Neural cell (in vitro differentiated cells): ENCODE measurements around the gene SLC16A8. TPM values are rescaled to one million over a fixed set of nuclear protein-coding genes. Genes with fewer than 3 reads are reported as not detected.

Source experiments
- H2AFZ ChIP-seq: fragments of 200-600, 300-800 bp; sonication (generic), shearing (Covaris generic); 2 replicates; pipeline ENCODE4 v1.6.0; 2014; ENCODE audit warnings: low read depth, mild to moderate bottlenecking, antibody characterized with exemption, low read length, moderate library complexity
- H3F3A ChIP-seq: fragments of 200-600 bp; shearing (Covaris generic); 2 replicates; pipeline ENCODE4 v1.6.1; 2016; ENCODE audit warnings: mild to moderate bottlenecking, moderate library complexity, mixed read lengths, antibody characterized with exemption, low read length; ENCODE audit not compliant: insufficient read depth, poor library complexity, severe bottlenecking
- H3K27ac ChIP-seq: fragments of 200-600, 300-800 bp; sonication (generic), shearing (Covaris generic); 2 replicates; pipeline ENCODE4 v1.5.1; 2014; ENCODE audit warnings: mild to moderate bottlenecking, low read length, moderate library complexity
- H3K27me3 ChIP-seq: fragments of 300-800, 200-600 bp; sonication (generic), shearing (Covaris generic); 2 replicates; pipeline ENCODE4 v1.6.0; 2014; ENCODE audit warnings: mild to moderate bottlenecking, low read depth, low read length, moderate library complexity; ENCODE audit not compliant: insufficient read depth
- H3K36me3 ChIP-seq: fragments of 300-800, 200-600 bp; sonication (generic), shearing (Covaris generic); 2 replicates; pipeline ENCODE4 v1.5.1; 2014; ENCODE audit warnings: mild to moderate bottlenecking, antibody characterized with exemption, low read length, moderate library complexity; ENCODE audit not compliant: insufficient read depth
- H3K4me2 ChIP-seq: fragments of 300-800, 200-600 bp; sonication (generic), shearing (Covaris generic); 2 replicates; pipeline ENCODE4 v1.6.0; 2014; ENCODE audit warnings: mild to moderate bottlenecking, low read length
- H3K4me3 ChIP-seq: fragments of 300-800, 200-600 bp; sonication (generic), shearing (Covaris generic); 2 replicates; pipeline ENCODE4 v1.5.1; 2014; ENCODE audit warnings: mild to moderate bottlenecking, low read length, moderate library complexity
- H3K79me2 ChIP-seq: fragments of 200-600 bp; shearing (Covaris generic); replicated peaks from 2 replicates; pipeline ENCODE4 v1.6.0; 2014; ENCODE audit warnings: mild to moderate bottlenecking, low read length, moderate library complexity; ENCODE audit not compliant: insufficient read depth
- H3K9ac ChIP-seq: fragments of 300-800, 200-600 bp; sonication (generic), shearing (Covaris generic); 2 replicates; pipeline ENCODE4 v1.6.1; 2016; ENCODE audit warnings: mild to moderate bottlenecking, low read length, mixed read lengths
- H3K9me2 ChIP-seq: fragments of 200-600 bp; shearing (Covaris generic); 2 replicates; pipeline ENCODE4 v1.6.1; 2016; ENCODE audit warnings: mild to moderate bottlenecking, low read length, mixed read lengths; ENCODE audit not compliant: insufficient read depth
- H3K9me3 ChIP-seq: fragments of 200-600, 300-800 bp; sonication (generic), shearing (Covaris generic); 2 replicates; pipeline ENCODE4 v1.6.1; 2016; ENCODE audit warnings: mild to moderate bottlenecking, mixed run types, low read length, moderate library complexity, mixed read lengths
- H4K20me1 ChIP-seq: fragments of 200-600 bp; shearing (Covaris generic); 2 replicates; pipeline ENCODE4 v1.6.1; 2016; ENCODE audit warnings: mild to moderate bottlenecking, mixed run types; ENCODE audit not compliant: insufficient read depth
- CTCF ChIP-seq: fragments of 450-650 bp; IDR thresholded peaks from 2 replicates; pipeline ENCODE4 v1.5.1; 2014; ENCODE audit warnings: antibody characterized with exemption, mild to moderate bottlenecking, moderate library complexity; ENCODE audit not compliant: poor library complexity, severe bottlenecking
- EP300 ChIP-seq: fragments of 450-650 bp; conservative IDR thresholded peaks from 2 replicates; pipeline ENCODE4 v1.6.1; 2014; ENCODE audit warnings: antibody characterized with exemption, mild to moderate bottlenecking, moderate library complexity; ENCODE audit not compliant: poor library complexity, severe bottlenecking
- EZH2 ChIP-seq: fragments of 200-600, 300-800 bp; shearing (Covaris generic), sonication (generic); IDR thresholded peaks from 2 replicates; pipeline ENCODE4 v1.6.1; 2014; ENCODE audit warnings: antibody characterized with exemption, low read length, borderline replicate concordance, mild to moderate bottlenecking; ENCODE audit not compliant: insufficient read depth, poor library complexity, severe bottlenecking
- MXI1 ChIP-seq: fragments of 450-650 bp; conservative IDR thresholded peaks from 2 replicates; pipeline ENCODE4 v1.6.1; 2014; ENCODE audit warnings: antibody characterized with exemption, mild to moderate bottlenecking; ENCODE audit not compliant: poor library complexity, severe bottlenecking
- POLR2AphosphoS5 ChIP-seq: IDR thresholded peaks from 2 replicates; pipeline ENCODE4 v1.6.1; 2012
- RAD21 ChIP-seq: fragments of 450-650 bp; conservative IDR thresholded peaks from 2 replicates; pipeline ENCODE4 v1.6.1; 2014; ENCODE audit warnings: antibody characterized with exemption, mild to moderate bottlenecking, moderate library complexity
- REST ChIP-seq: IDR thresholded peaks from 2 replicates; pipeline ENCODE4 v1.6.1; 2012; ENCODE audit warnings: borderline replicate concordance
- SMC3 ChIP-seq: fragments of 450-650 bp; conservative IDR thresholded peaks from 2 replicates; pipeline ENCODE4 v1.6.1; 2014; ENCODE audit warnings: antibody characterized with exemption, mild to moderate bottlenecking, moderate library complexity; ENCODE audit not compliant: poor library complexity
- TAF1 ChIP-seq: IDR thresholded peaks from 2 replicates; pipeline ENCODE4 v1.6.1; 2012; ENCODE audit warnings: low read depth
- polyA plus RNA-seq: library from polyadenylated mRNA; depleted of rRNA; stranded (reverse); fragments of >200 nt; gene quantifications from 2 replicates; pipeline ENCODE4 v1.2.3, GENCODE V29; 2014

SLC16A8 gene
- polyA plus RNA-seq, 1 donor from 2014 or later: not detected

- H3K4me3 ChIP-seq: no peak overlapping the region
- H3K9me2 ChIP-seq: no peaks in the 10 kb centered on the region
- H4K20me1 ChIP-seq: no peaks in the 10 kb centered on the region
- peaks cover 2% of the 10 kb centered on the region for H3K79me2 ChIP-seq
- H3F3A ChIP-seq: no peaks in the 10 kb centered on the region
- H3K27me3 ChIP-seq: no peaks in the 10 kb centered on the region
- no peaks in the 10 kb centered on the region for H3K9me3 ChIP-seq
- no peak overlapping the region for H3K9ac ChIP-seq
- H3K27ac ChIP-seq: no peak overlapping the region
- H2AFZ ChIP-seq: no peak overlapping the region
- TF ChIP-seq CTCF (no peak), SMC3 (no peak), EP300 (no peak), TAF1 (no peak), EZH2 (no peak), MXI1 (no peak), RAD21 (no peak), POLR2AphosphoS5 (no peak), REST (no peak)
- no peaks in the 10 kb centered on the region for H3K36me3 ChIP-seq
- no peak overlapping the region for H3K4me2 ChIP-seq
These were observed 21.2 kb downstream of the SLC16A8 start for GRCh38 chr22:38062791-38063190.

- Histone ChIP-seq H3K27me3 (no peaks in the 10 kb centered on the region), H3K4me3 (peak within 1 kb of the TSS; percentile 82), H3K27ac (peak within 1 kb of the TSS; percentile 87), H3K4me2 (peak within 1 kb of the TSS; percentile 100), H3K9me2 (no peaks in the 10 kb centered on the region), H3K79me2 (peaks cover 5% of the 10 kb centered on the region), H3K9me3 (no peaks in the 10 kb centered on the region), H2AFZ (peak within 1 kb of the TSS; percentile 97), H3F3A (no peaks in the 10 kb centered on the region), H3K9ac (peak within 1 kb of the TSS; percentile 76), H4K20me1 (no peaks in the 10 kb centered on the region), H3K36me3 (no peaks in the 10 kb centered on the region)
- no peak for TF ChIP-seq TAF1
- no peak for TF ChIP-seq REST
- no peak for TF ChIP-seq EZH2
- TF ChIP-seq MXI1: peak; percentile 84
- TF ChIP-seq EP300: peak; percentile 73
- TF ChIP-seq POLR2AphosphoS5: peak; percentile 90
- TF ChIP-seq RAD21: no peak
- peak; percentile 16 for TF ChIP-seq SMC3
- TF ChIP-seq CTCF: no peak
These were observed 26.8 kb downstream of the SLC16A8 start, which contains the start of gene PICK1 for GRCh38 chr22:38056969-38057891. TSS of gene PICK1 (plus strand) at chr22:38057404. CDS start at chr22:38057810, 406 bp downstream.
